HG02763 (cell line): ENCODE data around the gene VCP.
A peak's percentile ranks its signal among the peaks of the same experiment; 100 is the strongest.

Experiments
- ATAC-seq: cut with Tn5 transposase; IDR thresholded peaks from one replicate; pipeline ENCODE4 v1.9.1; 2021; ENCODE audit warnings: mild to moderate bottlenecking, moderate library complexity; ENCODE audit not compliant: unreplicated experiment

Gene VCP

DNA sequence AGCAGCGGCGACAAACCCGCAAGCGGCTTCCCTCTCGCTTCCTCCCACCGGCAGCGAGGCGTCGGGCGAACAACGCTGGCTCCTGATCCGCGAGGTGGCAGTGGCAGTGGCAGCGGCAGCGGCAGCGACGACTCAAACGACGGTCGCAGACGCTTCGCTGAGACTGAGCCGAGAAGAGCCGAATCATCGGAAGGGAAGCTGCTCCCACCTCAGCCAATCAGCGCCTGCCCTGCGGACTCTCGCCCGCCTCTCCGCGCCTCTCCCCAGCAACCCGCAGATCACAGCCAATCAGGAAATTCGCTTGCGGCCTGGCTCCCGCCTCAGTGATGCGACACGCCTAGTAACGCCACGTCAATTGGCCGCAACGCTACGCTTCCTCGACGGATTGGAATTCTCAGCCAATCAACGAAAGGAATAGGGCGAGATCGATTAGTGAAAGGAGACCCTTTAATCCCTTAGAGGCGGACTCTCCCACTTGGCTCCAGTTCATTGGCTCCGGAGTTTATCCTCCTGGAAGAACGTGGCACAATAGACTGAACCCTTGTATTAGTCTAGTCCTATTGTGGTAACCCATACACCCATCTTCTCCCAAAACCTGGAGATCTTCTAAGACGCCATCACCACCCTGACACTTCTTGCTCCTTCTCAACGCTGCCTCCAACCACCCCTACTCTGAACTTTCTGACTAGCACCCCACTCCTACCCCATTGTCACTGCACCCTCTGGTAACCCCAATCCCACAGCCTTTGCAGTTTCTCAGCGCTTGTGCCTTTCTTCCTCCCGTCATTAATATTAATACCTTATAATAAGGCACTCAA lies at the start of gene VCP:
Gene VCP, minus strand, starts transcription at position 165 of the 818 bp plus-strand sequence. CDS start 272 bp downstream, outside the sequence.
- peak; percentile 90 for ATAC-seq

DNA sequence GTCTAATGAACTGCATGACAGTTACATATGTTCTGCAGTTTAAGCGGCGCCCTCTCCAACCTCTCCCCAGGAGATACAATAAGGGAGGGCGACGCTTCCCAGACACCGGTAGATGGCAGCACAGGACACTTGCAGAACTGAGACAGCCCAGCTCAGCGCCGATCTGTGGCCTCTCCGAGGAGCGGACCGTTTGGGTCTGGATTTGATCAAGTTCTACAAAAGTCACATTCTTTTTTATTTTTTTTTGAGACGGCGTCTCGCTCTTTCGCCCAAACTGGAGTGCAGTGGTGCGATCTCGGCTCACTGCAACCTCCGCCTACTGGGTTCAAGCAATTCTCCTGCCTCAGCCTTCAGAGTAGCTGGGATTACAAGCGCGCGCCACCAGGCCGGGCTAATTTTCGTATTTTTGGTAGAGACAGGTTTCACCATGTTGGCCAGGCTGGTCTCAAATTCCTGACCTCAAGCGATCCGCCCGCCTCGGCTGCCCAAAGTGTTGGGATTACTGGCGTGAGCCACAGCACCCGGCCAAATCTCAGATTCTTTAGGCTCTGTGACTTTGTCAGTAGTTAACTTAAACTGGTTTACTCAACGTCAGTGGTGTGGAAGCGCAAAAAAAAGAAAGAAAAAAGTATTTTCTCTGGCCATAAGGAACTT lies 44.6 kb upstream of the VCP start:
- ATAC-seq = peak; percentile 42

- no peak for ATAC-seq
These were observed 44.1 kb upstream of the VCP start for GRCh38 chr9:35116539-35116897.

- ATAC-seq = peak; percentile 52
These were observed 43.5 kb upstream of the VCP start, which contains the start of gene ATOSB for GRCh38 chr9:35115680-35116538. Gene ATOSB, minus strand, starts transcription at chr9:35115862. Its CDS starts 7,588 bp downstream, at chr9:35108274.

DNA sequence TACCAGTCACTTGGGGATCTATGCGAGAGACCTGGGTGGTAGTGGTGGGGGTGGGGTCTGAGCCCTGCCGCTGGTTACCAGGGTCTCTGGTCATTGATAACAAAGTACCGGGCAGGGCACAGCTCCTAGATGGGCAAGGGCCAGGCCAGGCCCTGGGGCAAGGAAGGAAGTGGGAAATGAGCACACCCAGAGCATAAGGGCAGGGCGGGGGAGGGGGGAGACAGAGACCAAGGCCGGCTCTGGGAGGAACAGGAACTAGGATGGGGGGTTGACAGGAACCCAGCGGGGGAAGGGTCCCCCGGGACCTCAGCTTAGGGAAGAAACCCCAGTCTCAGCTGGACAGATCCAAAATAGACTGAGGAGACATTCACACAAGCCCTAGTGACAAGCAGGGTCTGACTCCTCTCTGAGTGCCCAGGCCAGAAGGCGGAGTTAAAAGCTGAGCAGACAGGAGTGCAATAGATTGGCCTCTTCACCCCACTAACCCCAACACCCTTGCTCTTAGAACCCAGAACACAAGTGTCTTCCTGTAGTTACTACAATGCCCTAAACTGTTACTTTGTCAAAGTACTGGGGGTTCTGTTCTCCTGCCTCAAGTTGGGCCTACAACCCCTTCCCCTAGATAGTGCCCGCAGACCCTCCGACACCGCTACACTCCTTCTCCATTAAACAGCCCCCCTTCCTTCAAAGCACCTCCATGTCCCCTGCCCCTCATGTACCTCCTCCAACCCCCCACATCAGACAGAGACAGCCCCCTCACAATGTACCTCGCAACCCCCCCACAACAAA lies 42.6 kb upstream of the VCP start:
- no peak for ATAC-seq

GRCh38 chr9:35114113-35114839 lies 41.9 kb upstream of the VCP start:
- no peak for ATAC-seq

DNA sequence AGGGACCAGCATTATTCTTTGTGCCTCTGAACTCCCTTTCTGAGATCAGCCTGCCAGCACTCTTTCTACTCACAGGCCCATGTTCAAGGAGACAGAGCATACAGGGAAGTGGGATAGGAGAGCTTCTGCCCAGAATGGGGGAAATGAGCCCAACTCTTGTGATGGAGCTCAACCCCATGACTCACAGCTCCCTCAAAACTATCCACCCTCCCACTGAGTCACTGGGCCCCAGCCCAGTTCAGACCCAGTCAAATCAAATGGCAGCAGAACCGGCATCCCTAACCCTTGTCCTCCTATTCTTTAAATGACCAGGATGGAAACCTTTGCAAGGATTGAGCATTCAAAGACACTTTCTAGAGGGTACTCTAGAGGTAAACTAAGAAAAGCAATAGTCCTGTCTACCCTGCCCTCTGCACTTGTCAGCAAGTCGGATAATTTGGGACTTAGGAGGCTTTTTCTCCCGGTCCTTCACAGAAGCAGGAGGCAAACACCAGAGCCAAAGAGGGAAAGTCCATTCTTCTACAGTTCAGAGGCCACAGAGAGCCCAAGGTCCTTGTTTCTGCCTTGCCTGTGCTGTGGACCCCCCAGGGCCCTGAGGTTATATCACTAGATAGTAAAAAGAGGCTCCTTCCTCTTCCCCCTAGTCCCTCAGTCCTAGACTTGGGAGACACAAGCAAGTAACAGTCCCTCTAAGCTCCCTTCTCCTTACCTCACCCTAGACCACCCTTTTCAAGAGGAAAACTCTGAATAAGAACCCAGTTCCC lies 40.0 kb upstream of the VCP start:
- ATAC-seq = no peak

DNA sequence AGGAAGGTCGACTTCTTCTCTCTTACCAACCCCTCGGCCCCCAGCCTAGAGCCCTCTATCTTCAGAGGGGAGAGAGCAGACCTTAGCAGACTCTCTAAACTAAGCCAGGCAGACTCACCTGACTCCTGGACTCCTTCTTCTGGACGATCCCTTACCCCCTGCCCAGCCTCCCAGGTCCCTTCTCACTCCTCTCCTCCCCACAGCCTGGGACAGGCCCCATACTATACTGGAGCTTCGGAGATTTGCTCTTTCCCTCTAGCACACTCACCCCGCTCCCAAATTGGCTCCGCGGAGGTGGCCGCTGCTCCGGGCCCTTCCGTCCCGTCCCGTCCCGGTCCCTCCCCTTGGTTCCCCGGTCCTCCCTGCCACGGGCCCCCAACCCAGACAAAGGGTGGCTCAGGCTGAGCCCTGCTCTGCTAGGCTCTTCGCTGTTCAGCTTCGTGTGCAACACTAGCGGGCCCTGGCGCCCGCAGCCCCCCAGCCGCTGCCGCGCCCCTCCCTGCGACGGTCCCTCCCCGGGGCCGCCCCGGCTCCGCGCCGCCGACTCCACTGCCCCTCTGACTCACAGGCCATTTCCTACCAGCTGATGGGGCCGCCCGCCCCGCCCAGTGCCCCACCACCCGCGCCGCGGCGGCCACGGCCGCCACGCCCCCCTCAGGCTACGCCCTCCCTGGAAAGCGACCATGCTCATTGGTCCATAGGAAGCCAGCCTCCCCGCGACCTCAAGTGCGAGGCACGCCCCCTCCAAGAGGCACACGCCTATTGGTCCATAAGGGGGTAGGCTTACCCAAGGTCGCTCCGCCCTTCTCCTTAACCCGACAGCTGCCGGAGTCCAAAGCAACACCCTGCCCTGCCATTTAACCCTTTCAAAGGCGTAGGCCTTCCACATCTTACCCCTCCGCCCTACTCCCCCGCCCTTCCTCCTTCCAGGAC lies 38.8 kb upstream of the VCP start:
- ATAC-seq = peak; percentile 76

- no peak for ATAC-seq
These were observed 37.9 kb upstream of the VCP start for GRCh38 chr9:35110327-35110761.

- no peak for ATAC-seq
These were observed 36.6 kb upstream of the VCP start for GRCh38 chr9:35108946-35109575.

DNA sequence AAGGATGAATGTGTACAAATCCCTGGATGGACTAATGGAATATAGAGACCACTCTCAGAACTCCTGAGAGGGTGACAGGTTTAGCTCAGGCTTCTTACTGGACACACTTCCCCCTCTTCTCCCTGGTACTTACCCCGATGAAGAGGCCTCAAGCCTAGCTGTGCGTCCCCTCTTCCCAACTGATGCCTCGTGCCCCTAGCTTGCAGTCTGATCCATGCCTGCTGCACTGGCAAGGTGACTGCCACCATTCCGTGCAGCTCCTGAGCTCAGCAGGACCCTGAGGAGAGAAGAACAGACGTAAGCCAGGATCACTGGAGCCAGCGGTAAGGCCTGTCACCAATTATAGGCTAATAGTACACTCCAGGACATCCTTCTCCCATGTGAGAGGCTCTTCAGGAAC lies 36.0 kb upstream of the VCP start:
- ATAC-seq = no peak

GRCh38 chr9:35107297-35108290 lies 35.2 kb upstream of the VCP start:
- ATAC-seq = no peak

DNA sequence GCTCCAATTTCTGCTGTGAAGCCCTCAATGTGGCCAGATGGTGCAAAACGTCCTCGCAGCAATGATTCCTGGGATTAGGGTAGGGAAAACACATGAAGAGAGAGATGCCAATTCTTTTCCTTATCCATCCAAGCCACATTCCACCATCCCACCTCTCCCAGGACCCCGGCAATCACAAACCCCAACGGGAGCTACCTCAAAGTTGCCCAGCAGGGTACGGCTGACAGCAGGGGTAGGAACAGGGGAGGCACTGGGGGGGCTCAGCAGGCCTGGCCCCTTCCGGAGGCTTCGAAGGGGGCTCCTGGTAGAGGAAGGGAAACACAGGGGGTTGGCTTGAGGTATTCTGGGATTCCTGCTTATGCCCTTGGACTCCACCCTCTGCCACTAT lies 33.9 kb upstream of the VCP start:
- ATAC-seq = no peak

DNA sequence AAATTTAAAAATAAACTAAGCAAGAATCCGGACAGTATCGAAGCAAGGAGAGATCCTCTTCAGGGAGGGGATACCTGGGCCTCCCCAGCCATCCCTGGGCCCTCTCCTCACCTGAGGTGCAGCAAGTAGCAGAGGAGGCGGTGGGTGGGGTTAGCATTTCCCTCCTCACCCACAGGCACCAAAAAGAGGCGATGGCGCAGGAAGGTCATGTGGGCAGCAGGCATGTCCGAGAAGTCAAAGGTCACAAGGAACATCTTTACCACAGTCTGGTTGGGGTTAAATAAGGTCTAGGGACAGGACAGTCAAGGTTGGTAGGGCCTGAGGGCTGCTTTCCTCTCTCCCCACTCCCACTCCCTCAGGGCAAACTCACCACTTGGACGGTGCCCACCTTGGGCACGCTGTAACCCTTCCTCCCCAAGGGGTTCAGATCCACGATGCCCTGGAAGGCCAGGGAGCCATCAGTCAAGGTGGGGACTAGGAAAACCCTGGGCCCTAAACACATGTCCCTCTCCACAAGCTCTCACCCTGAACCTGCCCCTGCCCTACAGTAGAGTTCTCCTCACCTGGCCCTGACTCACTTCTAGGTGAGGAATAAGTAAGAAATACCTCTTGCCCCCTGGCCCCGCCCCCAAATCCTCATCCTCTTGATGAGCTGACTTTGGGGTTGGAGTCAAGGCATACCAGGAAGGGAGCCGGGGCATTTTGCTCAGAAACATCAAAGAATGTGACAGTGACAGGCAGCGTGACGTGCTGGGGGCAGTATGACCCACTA lies 33.3 kb upstream of the VCP start:
- no peak for ATAC-seq

- ATAC-seq = no peak
These were observed 32.7 kb upstream of the VCP start for GRCh38 chr9:35105126-35105525.

DNA sequence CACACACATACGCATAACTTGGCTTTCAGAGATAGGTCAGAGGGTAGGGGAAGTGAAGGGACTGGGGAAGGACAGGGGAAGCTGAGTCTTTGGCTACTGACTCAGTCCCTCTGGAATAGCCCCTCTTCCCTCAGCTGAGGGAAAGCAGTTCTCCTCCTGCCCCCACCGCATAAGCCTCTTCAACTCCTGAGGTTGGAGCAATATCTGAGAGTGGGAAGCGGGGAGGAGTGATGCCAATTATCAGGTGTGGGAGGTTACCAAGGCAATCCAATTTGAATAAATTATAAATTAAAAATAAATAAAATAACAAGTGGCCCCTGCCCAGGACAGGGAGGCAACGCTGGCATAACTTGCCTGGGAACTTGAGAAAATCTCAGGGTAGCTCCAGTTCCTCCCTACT lies 32.2 kb upstream of the VCP start:
- ATAC-seq = no peak
